Measurements from ENCODE around the gene ARHGAP15. TPM values are rescaled to one million over a fixed set of nuclear protein-coding genes. Genes with fewer than 3 reads are reported as not detected.

The ARHGAP15 gene
- total RNA-seq, 1 experiment from 2014 or later: 0.41 TPM

- Histone ChIP-seq H3K9me3 (ENCODE audit: control insufficient read depth, insufficient read depth, low read depth, low read length) (no peaks in the 10 kb centered on the region), H3K4me1 (ENCODE audit: control insufficient read depth, insufficient read depth, low read length) (no peaks in the 10 kb centered on the region), H3K4me3 (ENCODE audit: low read depth in 2 of 2, low read length in 2 of 2) (no peak overlapping the region), H3K36me3 (ENCODE audit: control insufficient read depth, insufficient read depth, low read length) (no peaks in the 10 kb centered on the region), H3K27ac (ENCODE audit: low read length) (no peak overlapping the region), H3K27me3 (ENCODE audit: control insufficient read depth, insufficient read depth, low read length) (no peaks in the 10 kb centered on the region)
- BruUV-seq (replicated peaks): no TSS peak
- DNase-seq (ENCODE audit: low read depth, low spot score) (no peak), ATAC-seq (no peak)
- POLR2A ChIA-PET: interaction anchor here (0.6 kb wide), 1 partner anchor 244 kb away, joined by 3 read pairs; no protein-coding TSS in a partner anchor
- intact Hi-C loops (cut with micrococcal nuclease; ENCODE audit: unreplicated experiment): no loop called here
- in situ Hi-C loops (cut with HindIII; ENCODE audit: low pct_unique_long_range_greater_than_20kb, low sequenced_read_pairs): no loop called here
- TF ChIP-seq SIN3A (IDR thresholded peaks at IDR 0.05; ENCODE audit: borderline replicate concordance, insufficient read depth, low read depth, low read length): no peak
- TF ChIP-seq REST (IDR thresholded peaks at IDR 0.05; ENCODE audit: insufficient read depth in 1 of 2, low read depth in 2 of 2, low read length in 1 of 2): no peak
- TF ChIP-seq TCF7L2 (IDR thresholded peaks at IDR 0.05; ENCODE audit: low read depth, low read length): no peak
- TF ChIP-seq CTCF (IDR thresholded peaks at IDR 0.05): no peak
- no peak for TF ChIP-seq POLR2AphosphoS5 (IDR thresholded peaks at IDR 0.05; ENCODE audit: low read depth, low read length)
- CTCF ChIA-PET: no interaction called here
Measured at GRCh38 chr2:143603035-143603655, 473.9 kb downstream of the ARHGAP15 start.

- Histone ChIP-seq H3K4me3 (ENCODE audit: low read depth in 2 of 2, low read length in 2 of 2) (no peak overlapping the region), H3K9me3 (ENCODE audit: control insufficient read depth, insufficient read depth, low read depth, low read length) (no peaks in the 10 kb centered on the region), H3K36me3 (ENCODE audit: control insufficient read depth, insufficient read depth, low read length) (no peaks in the 10 kb centered on the region), H3K27ac (ENCODE audit: low read length) (no peak overlapping the region), H3K27me3 (ENCODE audit: control insufficient read depth, insufficient read depth, low read length) (no peaks in the 10 kb centered on the region), H3K4me1 (ENCODE audit: control insufficient read depth, insufficient read depth, low read length) (no peaks in the 10 kb centered on the region)
- in situ Hi-C loops (cut with HindIII; ENCODE audit: low pct_unique_long_range_greater_than_20kb, low sequenced_read_pairs): no loop called here
- intact Hi-C loops (cut with micrococcal nuclease; ENCODE audit: unreplicated experiment): no loop called here
- no peak for TF ChIP-seq REST (IDR thresholded peaks at IDR 0.05; ENCODE audit: insufficient read depth in 1 of 2, low read depth in 2 of 2, low read length in 1 of 2)
- TF ChIP-seq POLR2AphosphoS5 (IDR thresholded peaks at IDR 0.05; ENCODE audit: low read depth, low read length): no peak
- TF ChIP-seq SIN3A (IDR thresholded peaks at IDR 0.05; ENCODE audit: borderline replicate concordance, insufficient read depth, low read depth, low read length): no peak
- no peak for TF ChIP-seq CTCF (IDR thresholded peaks at IDR 0.05)
- no peak for TF ChIP-seq TCF7L2 (IDR thresholded peaks at IDR 0.05; ENCODE audit: low read depth, low read length)
- ChIA-PET POLR2A (interaction anchor here (0.6 kb wide), 1 partner anchor 243 kb away, joined by 3 read pairs; no protein-coding TSS in a partner anchor), CTCF (no interaction called here)
- ATAC-seq: no peak
- no peak for DNase-seq (ENCODE audit: low read depth, low spot score)
- BruUV-seq (replicated peaks): no TSS peak
Measured at GRCh38 chr2:143603846-143604565, 474.8 kb downstream of the ARHGAP15 start.
